Activated T-cell treated with anti-CD3 and anti-CD28 coated beads, Interleukin-2, amount 50 U/mL, for 72 hours (primary cell): Measurements from ENCODE around the gene TBC1D9B. TPM values are rescaled to one million over a fixed set of nuclear protein-coding genes. Genes with fewer than 3 reads are reported as not detected.
A peak's percentile ranks its signal among the peaks of the same experiment; 100 is the strongest.
"Not testable (repeated sequence)": the region's sequence is repeated elsewhere in the genome, so short reads cannot be mapped to it uniquely, and the experiment has no call there.

Experiments used
- ATAC-seq, 2 donors: fragments of 150-1000 bp; cut with Tn5 transposase; replicated peaks in 1 of 2; 2 replicates each; pipeline ENCODE4 v1.10.0; 2021; ENCODE audit warnings: moderate library complexity in 2 of 2, mild to moderate bottlenecking in 1 of 2
- DNase-seq, 2 donors: peaks; one replicate each; pipeline ENCODE4 v3.0.0; 2021 to 2022; ENCODE audit warnings: mixed read lengths in 1 of 2
- H3K27ac Mint-ChIP-seq: one replicate; pipeline ENCODE4 v1.8.0; 2022; ENCODE audit warnings: mild to moderate bottlenecking, moderate library complexity, mixed read lengths
- H3K27me3 Mint-ChIP-seq: one replicate; pipeline ENCODE4 v1.8.0; 2022; ENCODE audit warnings: low read depth, mixed read lengths
- H3K36me3 Mint-ChIP-seq, 2 donors: one replicate each; pipeline ENCODE4 v1.8.0; 2022; ENCODE audit warnings: mixed read lengths in 2 of 2, mild to moderate bottlenecking in 1 of 2; ENCODE audit not compliant: insufficient read depth in 2 of 2
- H3K4me1 Mint-ChIP-seq: one replicate; pipeline ENCODE4 v1.8.0; 2022; ENCODE audit warnings: low read depth, mixed read lengths
- H3K4me3 Mint-ChIP-seq, 2 donors: one replicate each; pipeline ENCODE4 v1.8.0; 2022; ENCODE audit warnings: mild to moderate bottlenecking in 2 of 2, mixed read lengths in 2 of 2, moderate library complexity in 2 of 2
- H3K9me3 Mint-ChIP-seq, 2 donors: one replicate each; pipeline ENCODE4 v1.8.0; 2022; ENCODE audit warnings: mixed read lengths in 2 of 2
- total RNA-seq, 2 donors: library from RNA; stranded (reverse); gene quantifications; one replicate each; pipeline ENCODE4 v1.2.3, GENCODE V29; 2022

TBC1D9B gene
- total RNA-seq, 2 donors from 2014 or later, result 62.5 to 72.3 TPM

DNA sequence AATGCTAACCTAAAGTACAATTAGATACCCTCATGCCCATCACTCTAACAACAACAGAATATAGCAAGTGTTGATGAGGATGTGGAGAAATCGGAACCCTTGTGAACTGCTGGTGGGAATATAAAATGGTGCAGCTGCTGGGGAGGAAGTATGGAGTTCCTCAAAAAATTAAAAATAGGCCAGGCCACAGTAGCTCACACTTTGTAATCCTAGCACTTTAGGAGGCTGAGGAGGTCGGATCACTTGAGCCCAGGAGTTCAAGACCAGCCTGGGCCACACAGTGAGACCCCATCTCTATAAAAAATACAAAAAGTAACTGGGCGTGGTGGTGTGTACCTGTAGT is 31.1 kb downstream of the TBC1D9B start:
- no peak for DNase-seq
- Mint-ChIP-seq H3K9me3 (no peaks in the 10 kb centered on the region), H3K27ac (no peak overlapping the region), H3K4me3 (no peak overlapping the region), H3K4me1 (no peaks in the 10 kb centered on the region), H3K27me3 (no peaks in the 10 kb centered on the region), H3K36me3 (peaks cover 0 to 3% of the 10 kb centered on the region in 2 donors)
- ATAC-seq, result no peak

DNA sequence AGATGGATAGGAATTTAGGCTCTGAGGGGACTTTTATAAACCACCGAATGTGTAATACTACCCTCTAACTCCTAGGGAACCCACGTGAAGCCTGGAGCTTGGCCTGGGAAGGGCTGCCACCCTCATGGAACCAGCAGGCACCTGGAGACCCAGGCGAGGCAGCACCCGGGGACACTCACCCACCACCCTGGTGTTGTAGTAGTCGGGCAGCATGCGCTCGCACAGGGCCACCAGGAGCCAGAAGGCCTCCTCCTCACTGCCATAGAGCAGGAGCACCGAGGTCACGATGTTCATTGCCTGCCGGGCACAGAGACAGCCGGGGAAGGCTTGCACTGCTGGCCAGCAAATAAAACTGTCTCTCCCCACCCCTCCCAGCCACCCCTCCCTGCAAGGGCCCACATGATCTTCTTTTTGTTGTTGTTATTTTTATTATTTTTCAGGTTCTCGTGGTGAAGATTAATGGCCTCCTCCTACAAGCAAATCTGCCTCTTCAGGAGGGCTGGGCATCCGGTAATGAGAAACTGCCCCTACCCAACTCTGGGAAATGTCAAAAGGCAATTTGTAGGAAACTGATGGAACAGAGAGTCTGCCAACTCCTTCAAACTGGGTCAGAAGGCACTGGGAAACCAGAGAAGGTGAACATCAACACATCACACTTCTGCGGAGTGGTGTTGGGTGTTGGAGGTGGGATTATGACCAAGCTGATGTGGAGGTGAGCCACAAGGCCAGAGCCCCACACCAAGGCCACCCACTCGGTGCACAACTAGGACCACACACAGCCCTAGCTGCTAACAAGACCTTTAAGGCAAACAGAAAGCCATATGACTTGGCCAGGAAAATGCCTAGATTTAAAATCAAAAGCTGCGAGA is 31.7 kb downstream of the TBC1D9B start:
- H3K4me3 Mint-ChIP-seq, result no peak overlapping the region
- H3K36me3 Mint-ChIP-seq, result peaks cover 0 to 3% of the 10 kb centered on the region in 2 donors
- ATAC-seq, result no peak
- H3K9me3 Mint-ChIP-seq, result no peaks in the 10 kb centered on the region
- H3K4me1 Mint-ChIP-seq, result no peaks in the 10 kb centered on the region
- H3K27ac Mint-ChIP-seq, result no peak overlapping the region
- DNase-seq, result no peak
- H3K27me3 Mint-ChIP-seq, result no peaks in the 10 kb centered on the region

DNA sequence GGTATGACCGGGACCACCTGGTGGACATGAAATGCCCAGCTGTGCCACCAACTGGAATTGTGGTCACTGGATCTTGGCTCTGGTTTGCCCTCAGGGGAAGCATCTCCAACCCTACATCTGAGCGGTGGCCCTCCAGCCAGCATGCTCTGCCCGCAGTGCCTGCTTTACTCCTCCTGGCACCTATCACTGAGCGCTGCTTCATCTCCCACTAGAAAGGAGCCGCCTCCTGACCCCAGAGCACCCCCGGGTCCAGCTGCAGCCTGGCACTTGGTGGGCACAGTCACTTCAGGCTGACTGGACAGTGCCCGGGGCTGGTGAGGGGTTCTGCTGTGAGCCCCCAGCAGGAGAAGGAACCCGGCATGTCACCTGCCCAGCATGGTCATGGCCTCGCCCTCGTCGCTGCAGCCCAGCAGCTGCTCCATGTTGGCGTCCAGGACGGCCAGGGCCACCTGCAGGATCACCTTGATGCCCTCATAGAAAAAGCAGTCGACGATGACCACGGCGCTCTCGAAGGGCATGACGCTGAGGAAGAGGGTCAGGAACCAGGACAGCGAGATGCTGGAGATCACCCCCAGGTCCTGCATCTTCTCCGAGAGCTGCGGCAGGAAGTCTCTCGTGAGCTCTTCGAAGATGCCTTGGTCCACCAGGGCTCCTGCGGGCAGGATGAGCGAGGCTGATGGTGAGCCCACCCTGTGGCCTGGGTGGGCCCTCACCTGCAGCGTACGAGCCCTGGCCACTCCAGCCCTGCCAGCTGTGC is 33.0 kb downstream of the TBC1D9B start:
- no peak for DNase-seq
- Mint-ChIP-seq H3K27me3 (no peaks in the 10 kb centered on the region), H3K9me3 (no peaks in the 10 kb centered on the region), H3K4me3 (no peak overlapping the region), H3K4me1 (no peaks in the 10 kb centered on the region), H3K36me3 (peaks cover 0 to 3% of the 10 kb centered on the region in 2 donors), H3K27ac (no peak overlapping the region)
- no peak for ATAC-seq

DNA sequence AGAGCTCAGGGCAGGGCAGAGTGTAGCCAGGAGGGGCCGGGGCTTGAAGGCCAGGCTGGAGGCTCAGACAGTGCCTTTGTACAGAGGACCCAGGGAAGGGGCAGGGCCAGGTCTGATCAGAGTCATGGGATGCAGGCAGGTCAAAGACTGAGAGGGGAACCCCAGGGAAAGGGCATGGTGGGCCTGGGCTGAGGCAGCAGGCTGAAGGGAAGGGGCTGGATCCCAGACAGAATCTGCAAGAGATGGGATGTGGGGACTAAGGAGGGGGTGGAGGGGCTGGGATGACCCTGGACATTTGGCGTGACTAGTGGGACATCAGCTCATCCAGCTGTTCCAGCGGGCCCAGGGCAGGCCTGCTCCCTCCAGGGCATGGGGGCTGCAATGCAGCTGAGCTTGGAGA is 33.6 kb downstream of the TBC1D9B start:
- peaks cover 0 to 3% of the 10 kb centered on the region in 2 donors for H3K36me3 Mint-ChIP-seq
- H3K27ac Mint-ChIP-seq, result no peak overlapping the region
- no peaks in the 10 kb centered on the region for H3K9me3 Mint-ChIP-seq
- no peaks in the 10 kb centered on the region for H3K4me1 Mint-ChIP-seq
- ATAC-seq, result no peak
- H3K27me3 Mint-ChIP-seq, result no peaks in the 10 kb centered on the region
- no peak overlapping the region for H3K4me3 Mint-ChIP-seq
- no peak for DNase-seq

DNA sequence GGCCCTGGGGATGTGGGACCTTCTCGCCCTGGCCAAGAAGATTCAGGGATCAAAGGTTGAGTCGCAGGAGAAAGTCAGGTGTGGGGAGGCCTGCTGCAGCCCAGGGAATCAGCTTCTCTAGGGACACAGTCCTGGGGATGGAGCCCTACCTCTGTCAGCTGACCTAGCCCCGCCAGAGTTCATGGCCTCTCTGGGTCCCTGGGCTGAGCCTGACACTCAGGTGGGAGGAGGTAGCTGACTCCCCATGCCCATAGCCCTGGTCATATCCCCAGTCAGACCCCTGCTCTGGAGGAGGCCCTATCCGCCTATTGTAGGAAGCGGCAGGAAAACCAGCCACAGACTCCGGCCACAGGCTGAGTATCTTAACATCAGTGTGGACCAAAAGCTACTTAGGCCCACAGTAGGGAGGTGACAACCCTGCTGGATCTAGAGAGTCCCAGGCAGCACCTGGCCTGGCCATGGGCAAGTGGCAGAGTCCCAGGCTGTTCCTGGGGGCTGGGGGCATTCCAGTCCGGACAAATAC is 34.0 kb downstream of the TBC1D9B start:
- no peaks in the 10 kb centered on the region for H3K4me1 Mint-ChIP-seq
- no peaks in the 10 kb centered on the region for H3K9me3 Mint-ChIP-seq
- H3K27ac Mint-ChIP-seq, result no peak overlapping the region
- no peak overlapping the region for H3K4me3 Mint-ChIP-seq
- peaks cover 0 to 3% of the 10 kb centered on the region in 2 donors for H3K36me3 Mint-ChIP-seq
- no peak for DNase-seq
- ATAC-seq, result no peak
- no peaks in the 10 kb centered on the region for H3K27me3 Mint-ChIP-seq

DNA sequence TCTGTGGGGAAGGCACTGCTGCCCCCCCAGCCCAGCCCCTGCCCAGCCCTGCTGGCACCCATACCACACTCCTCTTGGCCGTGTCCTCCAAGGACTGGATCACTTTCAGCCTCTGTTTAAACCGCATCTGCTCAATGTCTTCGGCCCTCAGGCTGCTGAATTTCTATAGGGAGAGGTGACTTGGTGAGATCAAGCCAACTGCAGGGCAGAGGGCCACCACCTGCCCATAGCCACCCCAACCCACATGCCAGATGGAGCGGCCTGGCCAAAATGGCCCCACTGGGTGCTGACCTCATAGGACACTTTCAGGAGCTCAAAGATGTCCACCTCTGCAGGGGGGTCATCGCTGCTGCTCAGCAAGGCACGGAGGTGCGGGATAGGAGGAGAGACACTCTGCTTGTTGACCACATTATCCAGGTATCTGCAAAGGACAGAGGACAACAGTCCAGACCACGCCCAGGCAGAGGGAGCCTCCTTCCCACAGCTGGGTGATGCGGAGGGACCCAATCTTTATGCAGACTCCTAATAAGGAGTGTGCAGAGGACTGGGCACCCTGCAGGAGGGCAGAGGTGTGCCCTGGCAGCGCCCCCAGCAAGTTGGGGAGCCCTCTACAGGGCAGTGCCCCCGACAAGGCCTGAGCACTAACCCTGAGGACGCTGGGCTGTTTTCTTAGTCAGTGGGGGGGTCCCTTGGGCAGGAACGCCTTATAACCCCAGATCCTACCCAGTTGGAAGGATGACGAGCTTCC is 34.7 kb downstream of the TBC1D9B start:
- no peak overlapping the region for H3K27ac Mint-ChIP-seq
- H3K36me3 Mint-ChIP-seq, result peaks cover 0 to 2% of the 10 kb centered on the region in 2 donors
- no peak for ATAC-seq
- no peak for DNase-seq
- no peaks in the 10 kb centered on the region for H3K9me3 Mint-ChIP-seq
- no peak overlapping the region for H3K4me3 Mint-ChIP-seq
- no peaks in the 10 kb centered on the region for H3K27me3 Mint-ChIP-seq
- H3K4me1 Mint-ChIP-seq, result no peaks in the 10 kb centered on the region

DNA sequence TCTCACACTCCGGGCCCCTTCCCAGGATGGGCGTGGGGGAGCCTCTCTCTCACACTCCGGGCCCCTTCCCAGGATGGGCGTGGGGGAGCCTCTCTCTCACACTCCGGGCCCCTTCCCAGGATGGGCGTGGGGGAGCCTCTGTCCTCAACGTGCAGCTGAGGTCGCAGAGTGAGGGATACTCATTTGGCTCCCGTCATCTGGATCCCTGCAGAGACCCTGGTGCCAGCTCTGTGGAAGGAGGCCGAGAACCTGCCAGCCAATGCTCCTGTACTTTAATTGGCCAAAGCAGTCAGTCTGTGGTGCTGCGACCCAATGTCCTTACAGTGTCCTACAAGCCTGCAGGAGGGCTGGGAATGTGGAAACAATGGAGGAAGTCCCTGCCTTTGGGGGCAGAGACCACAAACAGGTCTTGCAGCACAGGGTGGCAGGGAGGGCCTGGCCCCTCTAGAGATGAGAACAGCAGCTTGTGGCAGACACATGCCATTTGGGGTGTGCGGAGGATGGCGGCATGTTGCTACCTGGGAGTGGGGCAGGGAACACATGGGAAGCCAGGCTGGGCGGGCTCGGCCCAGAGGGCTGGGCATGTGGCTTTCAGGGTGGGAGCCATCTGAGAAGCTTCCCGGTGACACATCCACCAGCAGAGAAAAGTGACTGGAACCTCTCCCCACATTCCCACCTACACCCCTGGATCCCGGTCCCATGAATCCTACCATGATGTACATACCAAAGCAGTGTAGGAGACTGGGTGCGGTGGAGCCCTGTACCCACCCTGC is 35.5 kb downstream of the TBC1D9B start:
- no peaks in the 10 kb centered on the region for H3K4me1 Mint-ChIP-seq
- H3K4me3 Mint-ChIP-seq, result no peak overlapping the region
- no peaks in the 10 kb centered on the region for H3K36me3 Mint-ChIP-seq
- DNase-seq (no peak), ATAC-seq (no peak)
- H3K27me3 Mint-ChIP-seq, result no peaks in the 10 kb centered on the region
- H3K27ac Mint-ChIP-seq, result no peak overlapping the region
- H3K9me3 Mint-ChIP-seq, result no peaks in the 10 kb centered on the region

DNA sequence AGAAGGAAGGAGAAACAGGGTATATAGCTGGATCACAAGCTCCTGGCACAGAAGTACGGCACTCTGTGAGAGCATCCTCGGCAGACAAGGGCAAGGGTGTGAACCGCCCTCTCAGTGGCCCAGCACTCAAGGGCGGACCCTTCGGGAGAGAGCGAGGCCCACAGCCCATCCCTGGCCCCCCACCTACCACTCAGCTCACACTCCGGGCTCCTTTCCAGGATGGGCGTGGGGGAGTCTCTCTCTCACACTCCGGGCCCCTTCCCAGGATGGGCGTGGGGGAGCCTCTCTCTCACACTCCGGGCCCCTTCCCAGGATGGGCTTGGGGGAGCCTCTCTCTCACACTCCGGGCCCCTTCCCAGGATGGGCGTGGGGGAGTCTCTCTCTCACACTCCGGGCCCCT is 36.2 kb downstream of the TBC1D9B start:
- H3K36me3 Mint-ChIP-seq, H3K4me3 Mint-ChIP-seq, H3K27me3 Mint-ChIP-seq, H3K9me3 Mint-ChIP-seq, DNase-seq, H3K27ac Mint-ChIP-seq, H3K4me1 Mint-ChIP-seq, ATAC-seq: not testable (repeated sequence)

DNA sequence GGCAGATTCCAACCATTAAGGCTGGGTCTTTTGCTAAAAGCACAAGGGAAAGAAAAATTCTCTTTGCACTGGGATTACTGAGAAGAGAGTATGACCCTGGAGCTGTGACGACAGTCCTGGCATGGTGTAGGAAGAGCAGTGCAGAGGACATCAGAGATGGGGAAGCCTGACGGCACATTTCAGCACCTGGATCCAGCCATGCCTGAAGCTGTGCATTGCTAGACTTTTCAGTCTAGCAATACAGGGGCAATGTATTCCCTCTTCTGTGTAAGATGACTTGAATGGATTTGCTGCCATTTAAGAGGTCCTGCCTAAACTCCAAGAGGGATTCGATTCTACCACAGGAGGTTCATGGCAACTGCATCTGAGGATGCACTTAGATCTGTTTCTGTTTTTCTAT is 36.7 kb downstream of the TBC1D9B start:
- no peaks in the 10 kb centered on the region for H3K27me3 Mint-ChIP-seq
- no peak for ATAC-seq
- H3K27ac Mint-ChIP-seq, result no peak overlapping the region
- H3K36me3 Mint-ChIP-seq, result no peaks in the 10 kb centered on the region
- no peak for DNase-seq
- no peak overlapping the region for H3K4me3 Mint-ChIP-seq
- H3K4me1 Mint-ChIP-seq, result no peaks in the 10 kb centered on the region
- no peaks in the 10 kb centered on the region for H3K9me3 Mint-ChIP-seq

DNA sequence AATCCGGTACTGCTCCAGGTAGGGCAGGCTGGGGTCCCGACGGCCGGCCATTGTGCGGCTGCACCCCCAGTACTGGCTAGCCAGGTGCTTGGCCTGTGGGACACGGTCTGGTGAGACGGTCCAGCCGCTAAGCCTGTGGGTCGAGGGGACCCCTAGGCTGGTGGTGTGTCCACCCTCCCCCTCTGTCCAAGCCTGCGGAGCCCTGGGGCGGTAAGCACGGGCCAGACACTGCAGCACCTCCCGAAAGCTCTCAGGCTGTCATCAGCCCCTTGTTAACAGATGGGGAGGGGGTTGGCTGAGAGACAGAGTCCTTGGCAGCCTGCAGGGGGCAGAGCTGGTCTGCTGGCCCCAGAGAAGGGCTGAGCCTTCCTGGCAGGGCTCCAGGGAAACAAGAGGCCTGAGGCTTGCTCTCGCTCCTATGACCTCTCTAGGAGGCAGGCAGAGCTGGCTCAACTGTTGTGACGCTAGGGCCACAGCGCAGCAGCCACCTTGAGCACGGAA is 37.2 kb downstream of the TBC1D9B start:
- H3K4me1 Mint-ChIP-seq, result no peaks in the 10 kb centered on the region
- no peak overlapping the region for H3K27ac Mint-ChIP-seq
- ATAC-seq, result no peak

DNA sequence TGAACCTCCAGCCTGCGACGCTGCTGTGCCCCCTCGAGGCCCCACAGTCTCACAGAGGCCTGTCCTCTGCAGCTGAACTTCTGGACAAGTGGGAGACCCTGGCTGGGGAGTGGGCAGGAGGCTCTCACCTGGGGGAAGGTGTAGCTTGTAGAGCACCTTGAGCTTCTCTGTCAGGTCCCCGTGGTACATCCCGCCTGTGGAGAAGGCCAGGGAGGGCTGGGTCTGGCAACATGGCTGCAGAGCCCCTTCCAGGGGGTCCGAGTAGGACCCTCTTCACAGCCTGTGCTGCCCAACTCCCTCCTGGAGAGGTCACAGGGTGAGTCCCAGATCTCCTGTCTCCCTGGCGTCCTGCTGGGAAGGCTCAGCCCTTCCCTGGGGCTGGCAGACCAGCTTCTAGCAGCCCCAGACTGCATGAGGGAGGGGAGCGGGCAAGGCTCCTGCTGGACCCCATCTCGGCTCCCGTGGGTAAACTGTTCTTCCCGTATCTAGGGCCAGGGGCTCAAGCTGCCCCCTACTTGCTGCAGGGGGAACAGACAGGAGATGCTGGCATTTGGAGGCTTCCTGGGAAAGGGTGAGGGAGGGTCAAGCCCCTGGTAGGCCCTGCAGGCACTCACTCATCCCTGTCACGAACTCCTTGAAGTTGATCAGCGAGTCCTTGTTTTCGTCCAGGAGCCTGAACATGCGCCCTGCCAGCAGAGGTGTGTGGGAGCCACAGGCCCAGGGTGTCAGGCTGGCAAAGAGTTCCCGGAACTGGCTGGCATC is 37.9 kb downstream of the TBC1D9B start:
- DNase-seq (no peak), ATAC-seq (no peak)
- Mint-ChIP-seq H3K27me3 (no peaks in the 10 kb centered on the region), H3K4me1 (no peaks in the 10 kb centered on the region), H3K9me3 (no peaks in the 10 kb centered on the region), H3K36me3 (no peaks in the 10 kb centered on the region), H3K4me3 (no peak overlapping the region), H3K27ac (no peak overlapping the region)

More for the DNA sequence above, 37.2 kb downstream of the TBC1D9B start:
- DNase-seq, result peak in 1 of 2 donors; percentile 10
- no peak overlapping the region for H3K4me3 Mint-ChIP-seq
- H3K27me3 Mint-ChIP-seq, result no peaks in the 10 kb centered on the region
- H3K9me3 Mint-ChIP-seq, result no peaks in the 10 kb centered on the region
- H3K36me3 Mint-ChIP-seq, result no peaks in the 10 kb centered on the region

DNA sequence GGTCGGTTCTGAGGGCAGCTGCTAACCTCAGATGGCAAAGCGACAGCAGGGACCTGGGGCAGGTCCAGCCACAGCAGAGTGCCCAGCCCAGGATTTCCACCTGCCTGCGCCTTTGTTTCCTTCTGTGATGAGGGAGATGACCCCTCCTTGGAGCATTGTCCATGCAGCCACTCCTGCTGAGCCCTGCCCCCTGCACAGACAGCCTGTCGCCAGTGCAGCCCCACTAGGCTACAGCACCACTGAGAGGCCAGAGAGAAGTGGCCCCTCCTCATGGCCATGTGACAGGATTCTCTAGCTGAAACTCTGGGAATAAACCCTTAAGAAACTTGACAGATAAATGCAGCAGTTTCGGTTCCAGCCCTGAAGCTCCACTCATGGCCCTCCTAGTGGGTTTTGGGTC is 38.6 kb downstream of the TBC1D9B start:
- DNase-seq (no peak), ATAC-seq (no peak)
- no peaks in the 10 kb centered on the region for H3K9me3 Mint-ChIP-seq
- H3K36me3 Mint-ChIP-seq, result no peaks in the 10 kb centered on the region
- no peaks in the 10 kb centered on the region for H3K4me1 Mint-ChIP-seq
- H3K27ac Mint-ChIP-seq, result no peak overlapping the region
- H3K27me3 Mint-ChIP-seq, result no peaks in the 10 kb centered on the region
- H3K4me3 Mint-ChIP-seq, result no peak overlapping the region
